Activated T-helper 2 cell treated with anti-CD3 and anti-CD28 coated beads, Interferon-gamma antibody, Interleukin-2, Interleukin-4, amounts not matched to agents 10 μg/mL and 5 μg/mL and 100 μg/mL, durations not matched to agents 14 hours and 24 hours and 36 hours (primary cell): ENCODE measurements around the gene SPEN. TPM values are rescaled to one million over a fixed set of nuclear protein-coding genes. Genes with fewer than 3 reads are reported as not detected.

Source experiments
- DNase-seq: peaks from one replicate; pipeline ENCODE4 v3.0.0; 2021; ENCODE audit warnings: low spot score
- H3K27ac Mint-ChIP-seq: one replicate; pipeline ENCODE4 v1.8.0; 2021; ENCODE audit warnings: mixed read lengths
- H3K27me3 Mint-ChIP-seq: one replicate; pipeline ENCODE4 v1.8.0; 2021; ENCODE audit warnings: low read depth, mixed read lengths
- H3K36me3 Mint-ChIP-seq: one replicate; pipeline ENCODE4 v1.8.0; 2021; ENCODE audit warnings: low read depth, mixed read lengths
- H3K4me1 Mint-ChIP-seq: one replicate; pipeline ENCODE4 v1.8.0; 2021; ENCODE audit warnings: low read depth, mixed read lengths
- H3K4me3 Mint-ChIP-seq: one replicate; pipeline ENCODE4 v1.8.0; 2021; ENCODE audit warnings: low read depth, mild to moderate bottlenecking, moderate library complexity, mixed read lengths
- H3K9me3 Mint-ChIP-seq: one replicate; pipeline ENCODE4 v1.8.0; 2021; ENCODE audit warnings: mixed read lengths
- intact Hi-C: fragments of 100-400 bp; cut with micrococcal nuclease; formaldehyde crosslinking; loops from one replicate; pipeline ENCODE4 v1.15.1; 2023
- total RNA-seq: library from RNA; stranded (reverse); gene quantifications from 2 replicates; pipeline ENCODE4 v1.2.3, GENCODE V29; 2022

The SPEN gene
- total RNA-seq, 1 donor from 2014 or later, result 75.9 TPM

DNA sequence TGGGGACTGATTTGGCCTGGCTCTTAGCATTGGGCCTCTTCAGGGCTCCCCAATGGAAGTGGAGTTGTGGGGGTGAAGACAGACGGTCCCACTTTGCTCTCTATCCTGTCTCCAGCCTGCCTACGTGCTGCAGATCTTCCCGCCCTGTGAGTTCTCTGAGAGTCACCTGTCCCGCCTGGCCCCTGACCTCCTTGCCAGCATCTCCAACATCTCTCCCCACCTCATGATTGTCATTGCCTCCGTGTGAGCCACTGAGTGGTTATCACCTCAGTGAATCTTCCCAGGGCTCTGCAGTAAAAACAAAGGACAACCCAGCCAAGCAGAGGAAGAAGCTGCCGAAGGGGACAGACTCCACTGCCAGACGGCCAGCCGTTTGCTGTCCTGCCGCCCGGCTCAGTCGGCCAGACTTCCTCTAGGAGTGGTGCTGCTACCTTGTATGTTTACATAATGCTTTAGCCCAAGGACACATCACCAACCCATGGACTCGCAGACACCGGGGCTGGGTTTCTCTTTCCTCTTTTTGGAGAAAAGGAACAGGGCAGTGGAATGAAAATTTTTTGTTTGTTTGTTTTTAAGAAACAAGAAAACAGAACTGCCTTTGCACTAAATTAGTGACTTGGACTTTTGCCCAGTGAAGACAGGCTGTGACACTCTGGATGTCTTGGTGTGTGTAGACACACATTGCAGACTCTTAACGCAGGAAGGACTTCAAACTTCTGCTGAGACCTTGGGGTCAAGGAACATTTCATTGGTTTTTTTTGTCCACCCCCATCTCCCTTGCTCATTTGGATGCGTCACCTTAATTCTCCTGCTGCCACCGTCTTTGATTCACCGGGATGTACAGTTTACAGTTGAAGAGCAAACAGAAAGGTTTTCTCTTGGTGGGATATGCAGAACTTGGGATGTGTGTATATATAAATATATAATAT, 91.9 kb downstream of the SPEN start:
- Mint-ChIP-seq H3K27ac (peak overlapping the region; percentile 81), H3K27me3 (no peaks in the 10 kb centered on the region), H3K4me1 (peaks cover 12% of the 10 kb centered on the region), H3K36me3 (peaks cover 61% of the 10 kb centered on the region), H3K9me3 (no peaks in the 10 kb centered on the region), H3K4me3 (no peak overlapping the region)
- no peak for DNase-seq
- intact Hi-C loops, result no loop called here

DNA sequence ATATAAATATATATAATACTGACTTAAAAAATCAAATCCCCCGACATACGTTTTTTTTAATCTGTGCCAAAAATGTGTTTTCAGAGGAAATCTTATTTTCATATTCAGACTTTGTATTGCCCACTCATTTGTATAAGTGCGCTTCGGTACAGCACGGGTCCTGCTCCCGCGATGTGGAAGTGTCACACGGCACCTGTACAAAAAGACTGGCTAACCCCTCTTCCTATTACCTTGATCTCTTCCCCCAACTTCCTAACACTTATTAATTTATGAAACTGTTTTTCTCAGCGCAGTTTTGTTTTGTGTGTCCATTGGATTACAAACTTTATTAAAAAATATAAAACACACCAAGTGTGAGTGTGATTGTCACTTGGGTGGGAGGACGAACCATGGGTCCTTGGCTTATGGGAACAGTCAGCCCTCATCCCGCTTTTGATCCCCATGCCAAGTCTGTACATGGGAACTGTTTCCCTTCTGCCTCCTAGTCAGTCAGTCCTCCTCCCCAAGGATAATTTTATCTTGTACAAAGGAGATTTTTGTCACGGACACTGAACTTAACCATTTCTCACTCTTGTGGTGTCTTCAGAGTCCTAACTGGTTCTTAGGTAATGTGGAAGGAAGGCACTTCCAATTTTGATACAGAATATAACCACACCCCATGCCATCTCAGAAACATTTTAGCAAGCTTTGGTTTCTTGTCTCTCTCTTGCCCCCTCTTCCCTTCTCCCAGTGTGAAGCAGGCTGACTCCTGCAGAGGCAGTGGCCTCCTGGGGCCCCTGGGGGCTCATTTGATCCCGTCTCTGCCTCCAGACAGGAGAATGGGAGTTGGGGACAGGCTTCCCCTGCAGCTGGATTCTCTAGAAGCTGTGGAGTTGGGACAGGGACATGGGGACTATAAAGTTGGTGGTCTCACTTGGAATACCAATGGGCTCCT, 92.9 kb downstream of the SPEN start:
- Mint-ChIP-seq H3K27ac (peak overlapping the region; percentile 63), H3K9me3 (no peaks in the 10 kb centered on the region), H3K4me1 (peaks cover 12% of the 10 kb centered on the region), H3K27me3 (no peaks in the 10 kb centered on the region), H3K4me3 (no peak overlapping the region), H3K36me3 (peaks cover 55% of the 10 kb centered on the region)
- intact Hi-C loops, result no loop called here
- no peak for DNase-seq

DNA sequence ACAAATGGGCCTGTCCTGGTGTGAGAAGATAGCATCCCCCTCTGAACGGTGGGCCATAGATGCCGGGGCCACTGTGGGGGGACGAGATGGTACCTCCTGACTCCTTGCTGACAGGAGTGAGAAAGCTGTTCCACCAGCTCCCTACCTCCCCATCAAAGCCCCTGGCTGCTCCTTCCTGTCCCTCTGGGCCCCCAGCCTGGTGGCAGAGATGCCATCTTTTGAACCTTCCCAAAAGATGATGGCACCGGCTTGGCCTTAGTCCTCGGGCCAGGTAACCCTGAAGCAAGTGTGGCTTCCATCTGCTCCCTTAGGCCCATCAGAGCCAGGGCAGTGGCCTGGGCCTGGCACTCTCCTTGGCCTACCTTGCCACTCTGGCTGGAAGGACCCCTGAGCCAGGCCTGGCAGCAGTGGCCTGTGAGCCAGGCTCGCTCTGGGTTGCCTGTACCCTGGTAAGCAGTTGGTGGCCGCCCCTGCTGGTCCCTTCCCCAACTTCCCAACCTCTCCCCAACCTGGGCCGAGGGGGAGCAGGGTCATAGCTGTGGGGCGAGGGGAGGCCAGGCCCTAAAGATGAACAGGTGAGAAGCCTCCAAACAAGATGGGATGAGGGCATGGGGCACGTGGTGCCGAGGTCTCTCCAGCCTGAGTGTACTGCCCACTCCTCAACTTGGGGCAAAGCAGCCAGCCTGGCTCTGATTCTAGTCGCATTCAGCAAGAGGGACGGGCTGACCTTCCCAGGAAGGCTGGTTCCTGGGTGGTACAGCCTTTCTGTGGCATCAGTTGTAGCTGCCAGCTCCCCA, 93.7 kb downstream of the SPEN start:
- DNase-seq, result no peak
- H3K4me3 Mint-ChIP-seq, result no peak overlapping the region
- peaks cover 50% of the 10 kb centered on the region for H3K36me3 Mint-ChIP-seq
- H3K9me3 Mint-ChIP-seq, result no peaks in the 10 kb centered on the region
- no peak overlapping the region for H3K27ac Mint-ChIP-seq
- intact Hi-C loops, result no loop called here
- H3K4me1 Mint-ChIP-seq, result peaks cover 12% of the 10 kb centered on the region
- no peaks in the 10 kb centered on the region for H3K27me3 Mint-ChIP-seq

DNA sequence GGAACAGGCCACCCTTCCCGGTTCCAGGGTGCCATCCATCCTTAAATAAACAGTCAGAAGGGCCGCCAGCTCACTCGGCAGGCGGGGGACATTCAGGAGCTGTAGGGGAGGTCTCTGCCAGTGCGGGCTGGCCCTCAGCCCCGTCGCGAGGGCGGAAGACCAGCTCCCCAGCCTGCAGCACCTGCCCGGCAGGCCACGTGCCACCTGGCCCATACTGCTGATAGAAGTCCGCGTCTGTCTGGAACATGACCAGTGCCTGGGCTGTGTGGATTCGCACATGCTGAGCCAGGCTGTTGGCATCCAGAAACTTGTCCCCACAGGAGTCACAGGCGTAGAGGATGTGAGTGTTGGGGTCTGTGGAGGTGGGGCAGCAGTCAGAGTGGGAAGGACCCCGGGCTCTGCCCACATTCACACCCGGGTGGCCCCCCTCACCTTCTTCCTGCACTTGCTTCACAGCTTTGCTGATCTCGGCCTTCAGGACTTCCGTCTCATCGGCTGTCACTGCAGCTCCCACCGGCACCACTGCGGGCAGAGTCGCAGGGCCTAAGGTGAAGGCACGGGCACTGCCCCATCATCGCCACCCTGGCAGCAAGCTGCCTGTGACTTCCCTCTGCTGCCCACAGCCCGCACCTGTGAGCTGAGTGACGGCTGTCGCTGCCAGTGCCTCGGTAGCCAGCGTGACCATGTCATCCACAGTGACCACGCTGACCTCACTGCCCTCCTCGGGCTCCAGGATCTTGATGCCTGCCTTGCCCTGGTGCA, 94.6 kb downstream of the SPEN start:
- peaks cover 50% of the 10 kb centered on the region for H3K36me3 Mint-ChIP-seq
- no peaks in the 10 kb centered on the region for H3K9me3 Mint-ChIP-seq
- H3K4me3 Mint-ChIP-seq, result no peak overlapping the region
- intact Hi-C loops, result no loop called here
- no peak for DNase-seq
- H3K4me1 Mint-ChIP-seq, result peaks cover 12% of the 10 kb centered on the region
- H3K27me3 Mint-ChIP-seq, result no peaks in the 10 kb centered on the region
- no peak overlapping the region for H3K27ac Mint-ChIP-seq

DNA sequence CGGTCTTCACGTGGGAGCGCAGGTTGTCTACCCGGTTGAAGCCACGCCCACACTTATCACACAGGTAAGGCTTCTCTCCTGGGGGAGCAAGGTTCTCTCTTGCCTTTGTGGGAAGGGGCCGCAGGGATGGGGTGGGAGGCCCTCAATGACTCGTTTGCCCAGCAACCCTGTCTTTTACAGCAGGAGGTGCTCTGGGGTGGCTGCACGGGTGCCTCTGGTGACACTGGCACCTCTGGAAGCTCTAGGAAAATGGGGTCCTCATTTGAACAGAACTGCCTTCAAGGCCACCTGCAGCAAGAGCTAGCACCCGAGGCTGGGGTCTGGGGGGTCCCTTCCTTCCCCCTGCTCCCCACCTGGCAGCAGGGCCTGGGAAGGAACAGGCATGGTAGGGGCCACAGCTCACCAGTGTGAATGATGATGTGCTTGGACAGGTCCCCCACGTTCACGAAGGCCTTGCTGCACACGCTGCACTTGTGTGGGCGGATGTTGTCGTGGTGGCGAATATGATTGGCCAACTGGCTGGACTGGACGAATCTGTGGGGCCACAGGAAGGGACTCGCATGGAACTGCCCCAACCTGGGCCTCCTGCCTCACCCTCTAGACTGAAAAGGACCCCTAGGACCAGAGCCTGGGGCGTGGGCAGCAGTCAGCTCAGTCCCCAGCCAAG, 95.3 kb downstream of the SPEN start:
- Mint-ChIP-seq H3K9me3 (no peaks in the 10 kb centered on the region), H3K4me1 (peaks cover 9% of the 10 kb centered on the region), H3K36me3 (peaks cover 50% of the 10 kb centered on the region), H3K4me3 (no peak overlapping the region), H3K27me3 (no peaks in the 10 kb centered on the region), H3K27ac (no peak overlapping the region)
- DNase-seq, result no peak
- intact Hi-C loops, result no loop called here

DNA sequence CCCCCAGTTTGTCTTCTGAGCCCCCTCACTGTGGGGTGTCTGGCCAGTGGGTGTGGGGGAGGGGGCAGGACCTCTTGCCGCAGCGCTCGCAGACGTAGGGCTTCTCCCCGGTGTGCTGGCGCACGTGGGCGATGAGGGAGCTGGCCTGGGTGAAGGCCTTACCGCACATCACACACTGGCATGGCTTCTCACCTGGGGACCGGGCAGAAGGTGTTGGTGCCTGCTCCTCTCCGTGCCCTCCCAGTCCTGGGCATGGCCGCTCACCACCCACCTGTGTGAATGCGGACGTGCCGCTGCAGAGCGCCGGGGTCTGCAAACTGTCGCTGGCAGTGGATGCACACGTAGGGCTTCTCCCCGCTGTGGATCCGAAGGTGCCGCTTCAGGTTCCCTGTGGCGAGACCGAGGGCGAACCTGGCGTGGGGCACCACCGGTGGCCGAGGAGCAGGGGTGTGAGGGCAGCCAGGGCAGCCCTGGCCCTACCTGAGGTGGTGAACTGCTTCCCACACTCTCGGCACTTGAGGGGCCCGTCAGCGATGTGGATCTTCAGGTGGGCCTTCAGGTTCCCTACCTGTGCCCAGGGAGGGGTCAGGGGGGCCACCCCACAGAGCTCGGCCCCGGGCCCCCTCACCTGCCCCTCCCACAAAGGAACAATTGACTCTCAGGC, 96.0 kb downstream of the SPEN start:
- DNase-seq, result no peak
- H3K36me3 Mint-ChIP-seq, result peaks cover 51% of the 10 kb centered on the region
- intact Hi-C loops, result no loop called here
- peaks cover 13% of the 10 kb centered on the region for H3K4me1 Mint-ChIP-seq
- H3K27ac Mint-ChIP-seq, result no peak overlapping the region
- H3K9me3 Mint-ChIP-seq, result no peaks in the 10 kb centered on the region
- H3K4me3 Mint-ChIP-seq, result no peak overlapping the region
- no peaks in the 10 kb centered on the region for H3K27me3 Mint-ChIP-seq

DNA sequence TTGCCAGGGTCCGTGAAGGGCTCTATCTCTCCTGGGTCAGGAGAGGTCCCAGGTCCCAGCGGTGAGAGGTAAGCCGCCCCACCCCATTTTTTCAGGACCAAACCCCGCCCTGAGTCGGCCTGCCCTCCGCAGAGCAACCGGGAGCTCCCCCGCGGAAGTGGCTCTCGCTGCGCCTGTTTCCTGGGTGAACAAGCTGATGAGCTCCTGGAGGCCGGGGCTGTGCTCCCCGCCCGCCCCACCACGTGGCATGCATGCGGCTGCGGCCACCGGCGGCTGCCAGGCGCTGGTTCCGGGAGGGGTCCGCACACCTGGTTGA, 96.4 kb downstream of the SPEN start:
- DNase-seq, result no peak
- Mint-ChIP-seq H3K4me1 (peaks cover 18% of the 10 kb centered on the region), H3K9me3 (no peaks in the 10 kb centered on the region), H3K36me3 (peaks cover 51% of the 10 kb centered on the region), H3K4me3 (no peak overlapping the region), H3K27ac (no peak overlapping the region), H3K27me3 (no peaks in the 10 kb centered on the region)
- intact Hi-C loops, result no loop called here

DNA sequence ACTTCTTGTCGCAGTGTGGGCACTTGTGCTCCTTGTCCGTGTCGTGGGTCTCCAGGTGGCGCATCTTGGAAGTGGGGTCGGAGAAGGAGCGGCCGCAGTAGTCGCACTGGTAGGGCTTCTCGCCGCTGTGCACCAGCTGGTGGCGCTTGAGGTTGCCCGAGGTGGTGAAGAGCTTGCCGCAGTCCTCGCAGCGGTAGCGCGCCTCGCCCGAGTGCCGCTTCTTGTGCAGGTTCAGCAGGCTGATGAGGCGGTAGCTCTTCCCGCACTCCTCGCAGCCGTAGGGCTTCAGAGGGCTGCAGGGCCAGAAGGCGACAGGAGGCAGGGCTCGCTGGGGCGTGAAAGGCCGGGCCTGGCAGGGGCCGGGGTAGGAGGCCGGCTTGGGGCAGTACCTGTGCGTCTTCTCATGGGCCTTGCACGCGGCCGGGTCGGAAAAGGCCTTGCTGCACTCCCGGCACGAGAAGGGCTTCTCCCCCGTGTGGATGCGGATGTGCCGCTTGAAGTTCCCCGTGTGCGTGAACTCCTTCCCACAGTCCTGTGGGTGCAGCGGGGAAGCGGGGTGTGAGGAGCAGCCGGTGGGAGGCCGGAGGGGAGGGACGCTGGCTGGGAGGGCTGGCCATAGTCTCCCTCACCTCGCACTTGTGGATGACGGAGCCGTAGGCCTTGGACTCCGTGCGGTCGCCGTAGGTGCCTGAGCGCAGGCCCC, 97.0 kb downstream of the SPEN start:
- Mint-ChIP-seq H3K9me3 (no peaks in the 10 kb centered on the region), H3K27ac (no peak overlapping the region), H3K27me3 (no peaks in the 10 kb centered on the region), H3K4me1 (peaks cover 20% of the 10 kb centered on the region), H3K36me3 (peaks cover 51% of the 10 kb centered on the region), H3K4me3 (no peak overlapping the region)
- DNase-seq, result no peak
- intact Hi-C loops, result no loop called here

DNA sequence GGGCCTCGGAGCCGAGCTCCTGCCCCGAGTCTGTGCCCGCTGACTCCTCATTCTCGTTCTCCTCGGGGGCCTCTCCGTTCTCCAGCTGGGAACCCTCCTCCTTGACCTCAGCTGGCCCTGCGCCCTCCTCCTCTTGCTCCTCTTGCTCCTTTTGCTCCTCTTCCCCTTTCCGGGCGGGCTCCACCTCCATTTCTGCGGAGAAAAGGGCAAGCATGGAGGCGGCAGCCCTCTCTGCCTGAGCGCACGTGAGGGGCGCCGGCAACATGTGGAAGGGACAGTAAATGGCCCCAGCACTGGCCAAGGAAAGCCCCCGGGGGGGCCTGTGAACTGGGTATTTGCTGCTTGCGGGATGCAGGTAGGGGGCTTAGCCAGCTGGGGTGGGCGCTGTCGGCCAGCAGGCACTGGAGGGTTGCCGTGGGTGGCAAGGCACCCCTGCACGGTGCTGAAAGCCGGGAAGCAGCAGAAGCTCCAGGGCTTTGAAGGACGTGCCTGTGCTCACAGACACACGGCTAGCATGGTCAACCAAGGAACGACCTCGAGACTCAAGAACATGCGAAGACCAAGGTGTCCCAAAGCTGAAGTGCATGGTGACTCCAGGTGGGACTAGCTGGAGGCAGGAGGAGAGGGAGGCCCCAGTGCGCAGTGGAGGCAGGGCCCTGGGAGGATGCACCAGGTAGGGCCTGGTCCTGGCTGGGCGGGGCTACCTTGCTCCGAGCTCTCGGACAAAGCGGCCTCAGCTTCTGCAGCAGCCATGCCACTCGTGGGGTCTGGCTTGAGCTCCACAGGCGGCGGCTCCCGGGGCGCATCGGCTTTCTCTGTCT, 97.7 kb downstream of the SPEN start:
- Mint-ChIP-seq H3K4me3 (no peak overlapping the region), H3K9me3 (no peaks in the 10 kb centered on the region), H3K4me1 (peaks cover 28% of the 10 kb centered on the region), H3K27ac (no peak overlapping the region), H3K36me3 (peaks cover 50% of the 10 kb centered on the region), H3K27me3 (no peaks in the 10 kb centered on the region)
- intact Hi-C loops, result no loop called here
- no peak for DNase-seq

DNA sequence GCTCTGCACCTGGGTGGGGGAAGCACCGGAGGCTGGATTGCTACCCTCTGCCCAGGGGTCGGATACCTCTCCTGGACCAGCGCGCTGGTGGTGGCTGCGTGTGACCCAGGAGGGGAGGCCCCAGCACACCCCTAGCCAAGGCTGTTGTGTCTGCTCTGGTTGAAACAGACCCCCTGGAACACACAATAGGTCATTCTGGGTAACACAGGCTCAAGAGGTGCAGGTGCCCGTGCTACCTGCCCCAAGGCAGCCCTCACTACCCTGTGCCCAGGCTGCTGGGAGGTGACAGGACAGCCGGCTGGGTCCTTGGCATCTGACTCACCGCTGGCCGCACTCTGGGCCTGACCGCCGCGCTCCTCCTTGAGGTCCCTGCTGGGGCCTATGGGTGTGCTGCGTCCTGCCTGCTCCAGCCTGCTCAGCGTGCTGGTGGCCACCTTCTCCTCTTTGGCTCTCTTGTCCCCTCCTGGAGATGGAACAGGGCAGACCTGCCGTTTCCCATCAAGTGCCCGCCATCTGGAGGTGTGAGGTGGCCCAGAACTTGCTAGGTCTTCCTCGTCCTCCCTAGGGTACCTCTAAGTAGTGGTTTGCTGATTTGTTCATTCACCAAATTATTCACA, 98.4 kb downstream of the SPEN start:
- Mint-ChIP-seq H3K4me3 (no peak overlapping the region), H3K27me3 (no peaks in the 10 kb centered on the region), H3K27ac (peak overlapping the region; percentile 62), H3K4me1 (peaks cover 35% of the 10 kb centered on the region), H3K36me3 (peaks cover 52% of the 10 kb centered on the region), H3K9me3 (no peaks in the 10 kb centered on the region)
- DNase-seq, result no peak
- intact Hi-C loops, result no loop called here
